MCF 10A (cell line): ENCODE data around the gene UBE3A. TPM values are rescaled to one million over a fixed set of nuclear protein-coding genes. Genes with fewer than 3 reads are reported as not detected.

Experiments
- BruUV-seq: library from RNA; stranded (reverse); fragments of 400-500 nt; replicated peaks from 2 replicates; lab custom pipeline; 2021; lab: Mats Ljungman, UMichigan
- CTCF ChIA-PET: fragments of 300-600 bp; sonication (Branson Sonifier 250); formaldehyde crosslinking; extraction: SDS; loops from one replicate; lab custom pipeline; 2021; ENCODE audit warnings: antibody characterized with exemption, inconsistent platforms; lab: Yijun Ruan, JAX
- POLR2A ChIA-PET: fragments of 300-600, 350-650 bp; sonication (Branson Sonifier 250); formaldehyde crosslinking; extraction: SDS; loops from one replicate; lab custom pipeline; 2020; ENCODE audit warnings: antibody characterized with exemption, inconsistent platforms; lab: Yijun Ruan, JAX
- DNase-seq: peaks from one replicate; pipeline ENCODE4 v3.0.0-alpha.2; 2018; ENCODE audit not compliant: unreplicated experiment
- H3K27ac Mint-ChIP-seq: one replicate; pipeline ENCODE4 v1.8.0; 2022; ENCODE audit warnings: mild to moderate bottlenecking, low read depth, mixed read lengths; ENCODE audit not compliant: unreplicated experiment
- H3K27me3 Mint-ChIP-seq: one replicate; pipeline ENCODE4 v1.8.0; 2022; ENCODE audit warnings: mixed read lengths; ENCODE audit not compliant: insufficient read depth, unreplicated experiment
- H3K36me3 Mint-ChIP-seq: one replicate; pipeline ENCODE4 v1.8.0; 2022; ENCODE audit warnings: mild to moderate bottlenecking, moderate library complexity, mixed read lengths; ENCODE audit not compliant: insufficient read depth, unreplicated experiment
- H3K4me1 Mint-ChIP-seq: one replicate; pipeline ENCODE4 v1.8.0; 2022; ENCODE audit warnings: mixed read lengths; ENCODE audit not compliant: insufficient read depth, unreplicated experiment
- H3K4me3 Mint-ChIP-seq: one replicate; pipeline ENCODE4 v1.8.0; 2022; ENCODE audit warnings: mild to moderate bottlenecking, moderate library complexity, mixed read lengths; ENCODE audit not compliant: unreplicated experiment
- H3K9me3 Mint-ChIP-seq: one replicate; pipeline ENCODE4 v1.8.0; 2022; ENCODE audit warnings: mixed read lengths; ENCODE audit not compliant: unreplicated experiment
- intact Hi-C: fragments of 100-400 bp; cut with micrococcal nuclease; formaldehyde crosslinking; loops from 2 replicates; pipeline ENCODE4 v1.14.1; 2022
- total RNA-seq: library from RNA; stranded (reverse); gene quantifications from 2 replicates; pipeline ENCODE4 v1.2.3, GENCODE V29; 2022
- TF ChIP-seq, protein P1 (sequence below): fragments of 200-600 bp; IDR thresholded peaks from one replicate; pipeline ENCODE4 v1.8.0; 2022; ENCODE audit warnings: antibody characterized with exemption, mild to moderate bottlenecking; ENCODE audit not compliant: unreplicated experiment

UBE3A gene
- total RNA-seq, 1 experiment from 2014 or later, result 101 TPM

DNA sequence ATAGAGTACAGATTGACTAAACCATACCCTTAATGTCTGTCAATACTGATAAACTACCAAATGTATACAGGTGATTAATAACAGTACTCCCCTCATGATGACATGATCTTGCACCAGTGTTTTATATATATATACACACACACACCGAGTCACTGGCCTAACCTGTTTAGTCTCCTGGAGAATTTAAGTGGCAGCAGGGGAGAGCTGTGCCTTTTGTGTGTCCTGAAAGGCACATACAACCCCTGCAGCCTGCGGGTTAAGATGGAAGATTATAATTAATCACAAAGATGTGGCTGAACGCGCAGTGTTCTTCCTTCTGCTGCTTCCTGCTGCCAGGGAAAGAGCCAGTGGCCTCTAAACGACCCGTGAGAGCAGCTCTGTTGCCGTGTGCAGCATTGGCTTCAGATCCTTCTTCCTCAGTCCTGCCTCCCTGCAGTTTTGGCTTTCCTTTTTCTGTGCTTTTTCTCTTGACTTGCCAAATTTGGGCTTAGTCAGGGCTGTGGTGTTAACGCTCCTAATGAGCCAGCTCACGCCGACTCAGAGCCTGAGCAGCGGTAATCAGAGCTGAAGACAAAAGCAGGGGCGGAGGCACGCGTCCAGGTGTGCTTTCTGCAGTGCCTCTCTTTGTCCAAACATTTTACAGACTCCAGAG lies 42.5 kb upstream of the UBE3A start:
- TF ChIP-seq, protein P1, sequence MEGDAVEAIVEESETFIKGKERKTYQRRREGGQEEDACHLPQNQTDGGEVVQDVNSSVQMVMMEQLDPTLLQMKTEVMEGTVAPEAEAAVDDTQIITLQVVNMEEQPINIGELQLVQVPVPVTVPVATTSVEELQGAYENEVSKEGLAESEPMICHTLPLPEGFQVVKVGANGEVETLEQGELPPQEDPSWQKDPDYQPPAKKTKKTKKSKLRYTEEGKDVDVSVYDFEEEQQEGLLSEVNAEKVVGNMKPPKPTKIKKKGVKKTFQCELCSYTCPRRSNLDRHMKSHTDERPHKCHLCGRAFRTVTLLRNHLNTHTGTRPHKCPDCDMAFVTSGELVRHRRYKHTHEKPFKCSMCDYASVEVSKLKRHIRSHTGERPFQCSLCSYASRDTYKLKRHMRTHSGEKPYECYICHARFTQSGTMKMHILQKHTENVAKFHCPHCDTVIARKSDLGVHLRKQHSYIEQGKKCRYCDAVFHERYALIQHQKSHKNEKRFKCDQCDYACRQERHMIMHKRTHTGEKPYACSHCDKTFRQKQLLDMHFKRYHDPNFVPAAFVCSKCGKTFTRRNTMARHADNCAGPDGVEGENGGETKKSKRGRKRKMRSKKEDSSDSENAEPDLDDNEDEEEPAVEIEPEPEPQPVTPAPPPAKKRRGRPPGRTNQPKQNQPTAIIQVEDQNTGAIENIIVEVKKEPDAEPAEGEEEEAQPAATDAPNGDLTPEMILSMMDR, result no peak
- no TSS peak for BruUV-seq
- ChIA-PET POLR2A (interaction anchor here (0.9 kb wide), 1 partner anchor 42 kb away, joined by 3 read pairs; no protein-coding TSS in a partner anchor), CTCF (no interaction called here)
- Mint-ChIP-seq H3K27me3 (no peaks in the 10 kb centered on the region), H3K36me3 (no peaks in the 10 kb centered on the region), H3K9me3 (no peaks in the 10 kb centered on the region), H3K4me1 (peaks cover 9% of the 10 kb centered on the region), H3K27ac (no peak overlapping the region), H3K4me3 (peak overlapping the region; percentile 31)
- intact Hi-C loops, result no loop called here
- DNase-seq, result no peak

DNA sequence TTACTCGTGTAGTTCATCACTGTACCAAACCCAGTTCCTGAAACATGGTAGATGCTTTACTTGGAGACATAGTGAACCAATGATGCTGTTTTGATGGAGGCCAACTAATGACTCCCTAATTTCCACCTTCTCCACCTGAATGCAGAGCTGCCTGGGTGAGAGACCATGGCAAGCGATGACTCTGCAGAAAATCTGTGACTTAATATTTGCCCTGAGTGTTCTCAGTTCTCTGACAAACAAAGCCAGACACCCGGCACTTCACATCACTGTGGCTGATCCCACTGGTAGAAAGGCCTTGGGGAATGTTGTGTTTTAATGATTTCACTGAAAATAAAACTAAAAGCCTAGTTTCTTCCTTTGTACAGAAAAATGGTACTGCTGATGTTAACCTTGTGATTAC lies 39.5 kb upstream of the UBE3A start:
- Mint-ChIP-seq H3K4me3 (no peak overlapping the region), H3K27ac (no peak overlapping the region), H3K9me3 (no peaks in the 10 kb centered on the region), H3K36me3 (no peaks in the 10 kb centered on the region), H3K27me3 (no peaks in the 10 kb centered on the region), H3K4me1 (peaks cover 9% of the 10 kb centered on the region)
- POLR2A ChIA-PET, result no interaction called here
- no peak for DNase-seq
- TF ChIP-seq, protein P1, result no peak
- intact Hi-C loops, result no loop called here
- CTCF ChIA-PET, result interaction anchor here (0.8 kb wide), 1 partner anchor 24 kb away, joined by 4 read pairs; no protein-coding TSS in a partner anchor
- BruUV-seq, result no TSS peak

DNA sequence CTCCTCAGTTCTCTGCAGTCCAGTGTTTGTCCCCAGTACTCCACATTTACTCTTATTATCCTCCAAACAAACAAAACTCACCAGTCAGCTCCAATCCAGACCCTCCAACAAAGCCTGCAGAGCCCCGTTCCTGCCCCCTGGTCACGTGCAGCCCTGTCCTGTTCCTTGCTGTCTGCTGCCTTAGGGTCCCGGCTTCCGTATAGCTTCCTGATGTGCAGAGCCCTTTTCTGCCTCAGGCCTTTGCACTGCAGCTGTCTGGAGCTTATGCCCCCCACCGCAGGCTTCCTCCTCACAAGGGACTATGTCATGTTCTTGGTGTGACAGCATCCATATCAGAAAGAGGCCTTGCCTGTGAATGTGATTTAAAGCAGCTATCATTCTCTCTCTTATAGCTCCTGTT lies 39.0 kb upstream of the UBE3A start:
- ChIA-PET POLR2A (no interaction called here), CTCF (interaction anchor here (0.8 kb wide), 1 partner anchor 24 kb away, joined by 4 read pairs; no protein-coding TSS in a partner anchor)
- no peak for DNase-seq
- Mint-ChIP-seq H3K27me3 (no peaks in the 10 kb centered on the region), H3K36me3 (no peaks in the 10 kb centered on the region), H3K4me1 (peaks cover 9% of the 10 kb centered on the region), H3K9me3 (no peaks in the 10 kb centered on the region), H3K27ac (no peak overlapping the region), H3K4me3 (no peak overlapping the region)
- TF ChIP-seq, protein P1, result no peak
- intact Hi-C loops, result no loop called here
- BruUV-seq, result no TSS peak

DNA sequence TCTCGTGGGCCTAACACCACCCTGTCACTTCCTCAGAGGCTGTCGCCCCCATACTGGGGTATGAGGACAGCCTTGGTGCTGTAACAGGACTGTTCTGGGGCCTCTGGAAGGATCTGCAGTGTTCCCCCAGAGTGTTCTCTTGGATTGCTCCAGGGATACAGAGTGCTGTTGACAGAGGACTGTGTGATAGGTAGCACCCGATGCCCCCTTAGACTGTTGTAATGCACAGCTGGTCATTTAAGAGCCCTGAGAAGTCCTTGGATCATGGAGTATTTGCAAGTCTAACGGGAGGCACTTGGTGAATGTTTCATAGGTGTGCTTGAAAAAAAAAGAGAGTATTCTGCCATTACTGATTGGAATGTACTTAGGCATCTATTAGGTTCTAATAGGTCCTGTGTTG lies 35.4 kb upstream of the UBE3A start:
- POLR2A ChIA-PET, result no interaction called here
- H3K9me3 Mint-ChIP-seq, result no peaks in the 10 kb centered on the region
- TF ChIP-seq, protein P1, result no peak
- H3K27ac Mint-ChIP-seq, result no peak overlapping the region
- H3K4me1 Mint-ChIP-seq, result no peaks in the 10 kb centered on the region
- no peaks in the 10 kb centered on the region for H3K36me3 Mint-ChIP-seq
- no peaks in the 10 kb centered on the region for H3K27me3 Mint-ChIP-seq
- CTCF ChIA-PET, result interaction anchor here (0.6 kb wide), 1 partner anchor 35 kb away, joined by 3 read pairs; no protein-coding TSS in a partner anchor
- DNase-seq, result no peak
- BruUV-seq, result no TSS peak
- H3K4me3 Mint-ChIP-seq, result no peak overlapping the region
- intact Hi-C loops, result no loop called here
